Prostate gland (tissue), 2 donors: ENCODE data around the gene EED. TPM values are rescaled to one million over a fixed set of nuclear protein-coding genes. Genes with fewer than 3 reads are reported as not detected.

ENCODE experiments used
- DNase-seq: peaks from one replicate; pipeline ENCODE4 v3.0.0-alpha.2; 2019; ENCODE audit warnings: low spot score
- H3K27ac ChIP-seq, 2 donors: fragments of 200-600 bp; sonication (generic); 2 replicates each; pipeline ENCODE4 v1.5.1; 2017 to 2019
- H3K27me3 ChIP-seq: fragments of 200-600 bp; sonication (generic); replicated peaks from 2 replicates; pipeline ENCODE4 v1.5.1; 2019; ENCODE audit not compliant: insufficient read depth
- H3K36me3 ChIP-seq, 2 donors: fragments of 200-600 bp; sonication (generic); 1 replicate in 1 of 2; 2 replicates in 1 of 2; pipeline versions ENCODE4 v1.5.1 to v1.8.1; 2017 to 2019
- H3K4me1 ChIP-seq: fragments of 200-600 bp; sonication (generic); replicated peaks from 2 replicates; pipeline ENCODE4 v1.5.1; 2019
- H3K4me3 ChIP-seq, 2 donors: fragments of 200-600 bp; sonication (generic); 2 replicates each; pipeline ENCODE4 v1.5.1; 2017 to 2019
- H3K9me3 ChIP-seq: fragments of 200-600 bp; sonication (generic); 2 replicates; pipeline ENCODE4 v1.5.1; 2017
- POLR2A ChIP-seq: fragments of 450-650 bp; IDR thresholded peaks from one replicate; pipeline ENCODE4 v1.6.1; 2016; ENCODE audit warnings: antibody characterized with exemption, mild to moderate bottlenecking
- POLR2AphosphoS5 ChIP-seq: sonication (generic); formaldehyde crosslinking; IDR thresholded peaks from one replicate; pipeline ENCODE4 v1.6.1; 2017; ENCODE audit warnings: antibody characterized with exemption
- WGBS: methylation state at CpG from one replicate; pipeline ENCODE4 v1.1.5; 2018; 5-methylcytosine and 5-hydroxymethylcytosine counted together
- intact Hi-C: fragments of 100-400 bp; cut with DNase I; formaldehyde crosslinking; loops from one replicate; pipeline ENCODE4 v1.14.2; 2022
- total RNA-seq, 2 donors: library from RNA; depleted of rRNA; stranded (reverse); fragments of >200 nt; gene quantifications; one replicate each; pipeline ENCODE4 v1.1.0, GENCODE V29; 2016
- TF ChIP-seq, protein P1 (sequence below), 4 experiments: fragments of 200-600 bp in 2 of 4; fragments of 450-650 bp in 2 of 4; sonication (generic) in 2 of 4; IDR thresholded peaks; 1 replicate in 3 of 4; 2 replicates in 1 of 4; pipeline ENCODE4 v1.5.1; 2016 to 2019; ENCODE audit warnings: antibody characterized with exemption in 4 of 4, mild to moderate bottlenecking in 2 of 4, moderate library complexity in 2 of 4

EED gene
- total RNA-seq, 2 donors from 2014 or later, result 18.1 to 20.9 TPM

DNA sequence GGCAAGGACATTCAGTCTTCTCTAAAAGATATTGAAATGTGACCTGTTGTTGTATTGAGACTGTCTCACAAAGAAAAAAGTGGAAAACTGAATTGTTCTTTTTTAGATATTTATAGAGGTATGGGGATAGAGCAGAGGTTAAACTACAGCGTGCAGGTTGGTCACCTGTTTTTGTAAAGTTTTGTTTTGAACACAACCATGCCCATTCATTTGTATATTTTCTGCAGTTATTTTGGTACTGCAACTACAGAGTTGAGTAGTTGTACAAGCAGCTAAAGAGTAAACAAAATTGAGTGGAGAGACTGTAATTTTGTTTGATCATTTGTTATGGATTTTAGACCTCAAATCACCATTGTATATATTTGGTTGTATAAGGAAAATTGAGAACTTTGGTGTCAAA, 11.3 kb downstream of the EED start:
- H3K4me3 ChIP-seq, result no peak overlapping the region
- intact Hi-C loops, result no loop called here
- no peaks in the 10 kb centered on the region for H3K4me1 ChIP-seq
- H3K36me3 ChIP-seq, result no peaks in the 10 kb centered on the region
- no peak overlapping the region for H3K27ac ChIP-seq
- DNase-seq, result no peak
- TF ChIP-seq, protein P1, sequence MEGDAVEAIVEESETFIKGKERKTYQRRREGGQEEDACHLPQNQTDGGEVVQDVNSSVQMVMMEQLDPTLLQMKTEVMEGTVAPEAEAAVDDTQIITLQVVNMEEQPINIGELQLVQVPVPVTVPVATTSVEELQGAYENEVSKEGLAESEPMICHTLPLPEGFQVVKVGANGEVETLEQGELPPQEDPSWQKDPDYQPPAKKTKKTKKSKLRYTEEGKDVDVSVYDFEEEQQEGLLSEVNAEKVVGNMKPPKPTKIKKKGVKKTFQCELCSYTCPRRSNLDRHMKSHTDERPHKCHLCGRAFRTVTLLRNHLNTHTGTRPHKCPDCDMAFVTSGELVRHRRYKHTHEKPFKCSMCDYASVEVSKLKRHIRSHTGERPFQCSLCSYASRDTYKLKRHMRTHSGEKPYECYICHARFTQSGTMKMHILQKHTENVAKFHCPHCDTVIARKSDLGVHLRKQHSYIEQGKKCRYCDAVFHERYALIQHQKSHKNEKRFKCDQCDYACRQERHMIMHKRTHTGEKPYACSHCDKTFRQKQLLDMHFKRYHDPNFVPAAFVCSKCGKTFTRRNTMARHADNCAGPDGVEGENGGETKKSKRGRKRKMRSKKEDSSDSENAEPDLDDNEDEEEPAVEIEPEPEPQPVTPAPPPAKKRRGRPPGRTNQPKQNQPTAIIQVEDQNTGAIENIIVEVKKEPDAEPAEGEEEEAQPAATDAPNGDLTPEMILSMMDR (IDR thresholded peaks at IDR 0.05), result no peak
- no peak for TF ChIP-seq POLR2AphosphoS5
- no peak for TF ChIP-seq POLR2A
- no peaks in the 10 kb centered on the region for H3K27me3 ChIP-seq
- WGBS, result 91% methylated on average over 1 of the region's 1 CpG
- no peaks in the 10 kb centered on the region for H3K9me3 ChIP-seq

DNA sequence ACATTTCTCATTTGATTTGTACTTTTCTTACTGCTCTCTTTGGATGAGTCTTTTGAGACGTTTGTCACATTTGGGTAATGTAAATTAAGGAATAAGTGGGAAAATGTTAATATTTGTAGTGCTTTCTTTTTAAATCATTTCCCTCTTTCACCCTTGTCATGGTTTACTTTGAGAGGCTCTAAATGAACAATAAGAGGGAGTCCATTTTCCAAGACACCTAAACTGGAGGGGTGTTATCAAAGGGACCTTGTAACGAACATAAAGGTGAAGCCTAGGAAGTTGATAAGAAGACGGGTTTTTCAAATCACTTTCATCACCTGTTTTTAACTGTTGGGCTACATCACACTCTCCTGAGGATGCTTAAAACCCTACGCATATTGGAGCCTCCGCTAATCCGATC, 12.1 kb downstream of the EED start:
- H3K27me3 ChIP-seq, result no peaks in the 10 kb centered on the region
- TF ChIP-seq POLR2A (no peak), POLR2AphosphoS5 (no peak)
- TF ChIP-seq, protein P1 (IDR thresholded peaks at IDR 0.05), result no peak
- H3K4me1 ChIP-seq, result no peaks in the 10 kb centered on the region
- H3K36me3 ChIP-seq, result no peaks in the 10 kb centered on the region
- no peak for DNase-seq
- intact Hi-C loops, result no loop called here
- no peaks in the 10 kb centered on the region for H3K9me3 ChIP-seq
- H3K27ac ChIP-seq, result no peak overlapping the region
- WGBS, result 93% methylated on average over 6 of the region's 6 CpGs
- H3K4me3 ChIP-seq, result no peak overlapping the region

DNA sequence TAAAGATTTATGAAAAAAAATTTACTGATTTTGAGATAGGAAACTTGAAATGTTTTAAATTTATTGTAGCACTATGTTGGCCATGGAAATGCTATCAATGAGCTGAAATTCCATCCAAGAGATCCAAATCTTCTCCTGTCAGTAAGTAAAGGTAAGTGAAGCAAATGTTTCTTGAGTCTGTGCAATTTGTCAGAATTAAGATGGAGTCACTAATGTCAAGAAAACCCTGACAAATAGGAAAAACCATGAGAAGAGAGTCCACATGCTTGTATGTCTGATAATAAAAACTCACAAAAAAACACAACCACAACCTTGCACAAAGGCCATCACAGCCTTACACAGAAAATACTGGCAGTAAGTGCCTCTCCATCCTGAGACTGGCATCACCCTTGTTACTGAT, 12.9 kb downstream of the EED start:
- DNase-seq, result no peak
- H3K27ac ChIP-seq, result no peak overlapping the region
- no peaks in the 10 kb centered on the region for H3K4me1 ChIP-seq
- no peak overlapping the region for H3K4me3 ChIP-seq
- H3K9me3 ChIP-seq, result no peaks in the 10 kb centered on the region
- intact Hi-C loops, result no loop called here
- H3K36me3 ChIP-seq, result no peaks in the 10 kb centered on the region
- H3K27me3 ChIP-seq, result no peaks in the 10 kb centered on the region
- no peak for TF ChIP-seq POLR2A
- no peak for TF ChIP-seq POLR2AphosphoS5
- TF ChIP-seq, protein P1 (IDR thresholded peaks at IDR 0.05), result no peak

- H3K4me3 ChIP-seq, result no peak overlapping the region
- TF ChIP-seq POLR2AphosphoS5 (no peak), POLR2A (no peak)
- TF ChIP-seq, protein P1 (IDR thresholded peaks at IDR 0.05), result no peak
- H3K27ac ChIP-seq, result no peak overlapping the region
- no peaks in the 10 kb centered on the region for H3K36me3 ChIP-seq
- no peaks in the 10 kb centered on the region for H3K4me1 ChIP-seq
- WGBS, result 24% methylated on average over 1 of the region's 1 CpG
- intact Hi-C loops, result no loop called here
- no peak for DNase-seq
- no peaks in the 10 kb centered on the region for H3K27me3 ChIP-seq
- no peaks in the 10 kb centered on the region for H3K9me3 ChIP-seq
Observed at GRCh38 chr11:86259730-86260129, 15.2 kb downstream of the EED start.

GRCh38 chr11:86261328-86261727, 16.8 kb downstream of the EED start:
- no peak overlapping the region for H3K27ac ChIP-seq
- H3K4me1 ChIP-seq, result no peaks in the 10 kb centered on the region
- intact Hi-C loops, result no loop called here
- no peak for DNase-seq
- no peaks in the 10 kb centered on the region for H3K9me3 ChIP-seq
- TF ChIP-seq POLR2A (no peak), POLR2AphosphoS5 (no peak)
- H3K4me3 ChIP-seq, result no peak overlapping the region
- WGBS, result 92% methylated on average over 3 of the region's 3 CpGs
- H3K27me3 ChIP-seq, result no peaks in the 10 kb centered on the region
- no peaks in the 10 kb centered on the region for H3K36me3 ChIP-seq
